Raji (cell line): ENCODE measurements around the gene LIFR.

Experiments used
- POLR2A ChIP-seq: IDR thresholded peaks from 2 replicates; pipeline ENCODE4 v1.6.1; 2011; ENCODE audit warnings: low read depth, low read length, control low read depth; ENCODE audit not compliant: insufficient read depth

Gene LIFR

GRCh38 chr5:38451074-38451725 lies 105.2 kb downstream of the LIFR start:
- no peak for TF ChIP-seq POLR2A

- TF ChIP-seq POLR2A = no peak
Measured at GRCh38 chr5:38450627-38451026, 105.8 kb downstream of the LIFR start.

GRCh38 chr5:38448568-38449350 lies 107.7 kb downstream of the LIFR start:
- no peak for TF ChIP-seq POLR2A

GRCh38 chr5:38447786-38448185 lies 108.7 kb downstream of the LIFR start:
- TF ChIP-seq POLR2A = no peak

GRCh38 chr5:38447056-38447455 lies 109.4 kb downstream of the LIFR start:
- TF ChIP-seq POLR2A = no peak

- TF ChIP-seq POLR2A = no peak
Measured at GRCh38 chr5:38446029-38446522, 110.4 kb downstream of the LIFR start.

GRCh38 chr5:38445374-38446028 lies 110.9 kb downstream of the LIFR start:
- no peak for TF ChIP-seq POLR2A

GRCh38 chr5:38443390-38443789 lies 113.1 kb downstream of the LIFR start:
- no peak for TF ChIP-seq POLR2A

GRCh38 chr5:38442247-38442573 lies 114.2 kb downstream of the LIFR start:
- no peak for TF ChIP-seq POLR2A

- no peak for TF ChIP-seq POLR2A
Measured at GRCh38 chr5:38441453-38442246, 114.8 kb downstream of the LIFR start.

GRCh38 chr5:38438757-38439156 lies 117.7 kb downstream of the LIFR start:
- no peak for TF ChIP-seq POLR2A

- TF ChIP-seq POLR2A = no peak
Measured at GRCh38 chr5:38434966-38435705, 121.3 kb downstream of the LIFR start.

- no peak for TF ChIP-seq POLR2A
Measured at GRCh38 chr5:38433160-38433861, 123.1 kb downstream of the LIFR start.
